Testis (tissue), 2 donors: ENCODE data around the gene SIPA1.

Experiments
- POLR2A ChIP-seq: fragments of 450-650 bp; IDR thresholded peaks from one replicate; pipeline ENCODE4 v1.6.1; 2017; ENCODE audit warnings: antibody characterized with exemption, mild to moderate bottlenecking, moderate library complexity
- TF ChIP-seq, protein P1 (sequence below), 3 experiments: fragments of 450-650 bp in 2 of 3; fragments of 200-600 bp in 1 of 3; sonication (generic) in 1 of 3; IDR thresholded peaks; one replicate each; pipeline ENCODE4 v1.5.1; 2016 to 2019; ENCODE audit warnings: antibody characterized with exemption in 3 of 3, mild to moderate bottlenecking in 2 of 3, moderate library complexity in 1 of 3

DNA sequence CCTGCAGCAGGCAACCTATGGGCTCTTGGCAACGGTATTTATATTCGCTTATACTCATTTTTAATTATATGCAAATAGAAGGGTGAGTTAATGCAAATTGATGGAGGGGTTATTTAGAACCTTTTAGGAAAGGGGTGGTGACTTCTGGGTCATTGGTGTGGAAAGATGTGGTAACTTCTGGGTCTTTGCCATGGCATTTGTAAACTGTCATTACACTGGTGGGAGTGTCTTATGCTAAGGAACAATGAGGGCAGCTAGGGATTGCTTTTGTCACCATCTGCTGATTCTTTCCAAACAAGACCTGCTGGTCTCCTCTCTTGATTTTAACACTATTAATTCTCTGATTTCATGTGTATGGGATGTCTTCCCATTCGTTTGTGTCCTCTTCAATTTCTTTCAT lies 62.5 kb downstream of the SIPA1 start:
- TF ChIP-seq POLR2A, result no peak
- TF ChIP-seq, protein P1, sequence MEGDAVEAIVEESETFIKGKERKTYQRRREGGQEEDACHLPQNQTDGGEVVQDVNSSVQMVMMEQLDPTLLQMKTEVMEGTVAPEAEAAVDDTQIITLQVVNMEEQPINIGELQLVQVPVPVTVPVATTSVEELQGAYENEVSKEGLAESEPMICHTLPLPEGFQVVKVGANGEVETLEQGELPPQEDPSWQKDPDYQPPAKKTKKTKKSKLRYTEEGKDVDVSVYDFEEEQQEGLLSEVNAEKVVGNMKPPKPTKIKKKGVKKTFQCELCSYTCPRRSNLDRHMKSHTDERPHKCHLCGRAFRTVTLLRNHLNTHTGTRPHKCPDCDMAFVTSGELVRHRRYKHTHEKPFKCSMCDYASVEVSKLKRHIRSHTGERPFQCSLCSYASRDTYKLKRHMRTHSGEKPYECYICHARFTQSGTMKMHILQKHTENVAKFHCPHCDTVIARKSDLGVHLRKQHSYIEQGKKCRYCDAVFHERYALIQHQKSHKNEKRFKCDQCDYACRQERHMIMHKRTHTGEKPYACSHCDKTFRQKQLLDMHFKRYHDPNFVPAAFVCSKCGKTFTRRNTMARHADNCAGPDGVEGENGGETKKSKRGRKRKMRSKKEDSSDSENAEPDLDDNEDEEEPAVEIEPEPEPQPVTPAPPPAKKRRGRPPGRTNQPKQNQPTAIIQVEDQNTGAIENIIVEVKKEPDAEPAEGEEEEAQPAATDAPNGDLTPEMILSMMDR (IDR thresholded peaks at IDR 0.05), result no peak
